Measurements from ENCODE around the gene GSE1. TPM values are rescaled to one million over a fixed set of nuclear protein-coding genes. Genes with fewer than 3 reads are reported as not detected.
A peak's percentile ranks its signal among the peaks of the same experiment; 100 is the strongest.

Gene GSE1
- total and polyA plus RNA-seq, 9 of the 15 experiments (the other 6 are each of a cell fraction or from before 2014, with no cell fraction given) = 12.2 to 244 (median 57.9) TPM

DNA sequence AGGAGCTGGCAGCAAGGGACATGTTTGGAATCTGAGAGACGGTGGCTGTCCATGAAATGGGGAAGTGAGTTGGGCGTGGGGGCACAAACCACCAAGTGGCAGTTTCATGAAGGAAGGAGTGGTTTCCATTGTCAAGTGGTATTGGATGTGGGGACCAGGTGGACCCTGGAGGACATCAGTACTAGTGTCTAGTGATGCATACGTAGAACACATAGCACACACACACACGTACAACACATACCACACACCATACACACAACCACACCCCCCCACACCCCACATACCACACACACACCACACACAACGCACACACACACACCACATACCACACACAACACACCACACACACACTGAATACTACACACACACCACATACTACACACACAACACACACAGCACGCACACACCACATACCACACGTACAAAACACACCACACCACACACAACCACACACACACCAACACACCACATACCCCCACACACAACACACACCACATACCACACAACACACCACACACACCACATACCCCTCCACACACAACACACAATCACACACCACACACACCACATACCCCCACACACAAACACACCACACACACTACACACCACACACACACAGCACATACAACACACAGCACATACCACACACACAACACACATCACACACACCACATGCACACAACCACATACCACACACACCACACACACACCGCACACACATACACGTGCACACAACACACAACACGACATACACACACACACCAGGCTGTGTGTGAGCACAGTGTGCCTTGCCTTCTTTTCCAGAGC is 41.1 kb upstream of the GSE1 start (continued):
- no peak for TF ChIP-seq ZNF197 (CRISPR knock-in tag; IDR thresholded peaks at IDR 0.05; ENCODE audit: low read depth)
- TF ChIP-seq NFRKB (IDR thresholded peaks at IDR 0.05; ENCODE audit: low read depth) = peak; percentile 91; the same call in 1 of the 2 replicates
- no peak for TF ChIP-seq ZFPM2 (CRISPR knock-in tag; IDR thresholded peaks at IDR 0.05)
- no peak for TF ChIP-seq FOXP1 (CRISPR knock-in tag; IDR thresholded peaks at IDR 0.05)
- TF ChIP-seq AFF4 (CRISPR knock-in tag; IDR thresholded peaks at IDR 0.05) = no peak
- TF ChIP-seq PTTG1 (tag; IDR thresholded peaks at IDR 0.05; ENCODE audit: low read depth) = no peak
- TF ChIP-seq TCFL5 (CRISPR knock-in tag; conservative IDR thresholded peaks at IDR 0.05) = no peak
- no peak for TF ChIP-seq TARDBP (IDR thresholded peaks at IDR 0.05)
- TF ChIP-seq ZZZ3 (IDR thresholded peaks at IDR 0.05) = no peak
- TF ChIP-seq CTBP1 (IDR thresholded peaks at IDR 0.05; ENCODE audit: borderline replicate concordance) = no peak
- TF ChIP-seq MAFG (tag; conservative IDR thresholded peaks at IDR 0.05) = no peak
- TF ChIP-seq NCOR1 (IDR thresholded peaks at IDR 0.05) = no peak
- no peak for TF ChIP-seq ZNF347 (CRISPR knock-in tag; IDR thresholded peaks at IDR 0.05; ENCODE audit: low read depth)
- no peak for TF ChIP-seq CBFA2T2 (conservative IDR thresholded peaks at IDR 0.05)
- TF ChIP-seq SP1 (CRISPR knock-in tag; IDR thresholded peaks at IDR 0.05) = 0 out of 2 replicates have a peak, but pooled peaks have one; percentile 40
- TF ChIP-seq NR2C1 (IDR thresholded peaks at IDR 0.05) = no peak
- TF ChIP-seq NR2C1 (tag; IDR thresholded peaks at IDR 0.05) = no peak
- TF ChIP-seq TEAD4 (IDR thresholded peaks at IDR 0.05; ENCODE audit: low read length) = peak; percentile 57; the same call in 1 of the 2 replicates
- TF ChIP-seq TEAD4 (CRISPR knock-in tag; IDR thresholded peaks at IDR 0.05; ENCODE audit: borderline replicate concordance) = no peak
- TF ChIP-seq ZNF398 (CRISPR knock-in tag; IDR thresholded peaks at IDR 0.05) = no peak
- no peak for TF ChIP-seq DMBX1 (CRISPR knock-in tag; IDR thresholded peaks at IDR 0.05; ENCODE audit: borderline replicate concordance)
- TF ChIP-seq, protein P1, sequence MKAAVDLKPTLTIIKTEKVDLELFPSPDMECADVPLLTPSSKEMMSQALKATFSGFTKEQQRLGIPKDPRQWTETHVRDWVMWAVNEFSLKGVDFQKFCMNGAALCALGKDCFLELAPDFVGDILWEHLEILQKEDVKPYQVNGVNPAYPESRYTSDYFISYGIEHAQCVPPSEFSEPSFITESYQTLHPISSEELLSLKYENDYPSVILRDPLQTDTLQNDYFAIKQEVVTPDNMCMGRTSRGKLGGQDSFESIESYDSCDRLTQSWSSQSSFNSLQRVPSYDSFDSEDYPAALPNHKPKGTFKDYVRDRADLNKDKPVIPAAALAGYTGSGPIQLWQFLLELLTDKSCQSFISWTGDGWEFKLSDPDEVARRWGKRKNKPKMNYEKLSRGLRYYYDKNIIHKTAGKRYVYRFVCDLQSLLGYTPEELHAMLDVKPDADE (conservative IDR thresholded peaks at IDR 0.05; ENCODE audit: control insufficient read depth, low read depth, low read length) = peak; percentile 9
